ENCODE measurements around the gene ABI3BP. TPM values are rescaled to one million over a fixed set of nuclear protein-coding genes. Genes with fewer than 3 reads are reported as not detected.

Gene ABI3BP, protein sequence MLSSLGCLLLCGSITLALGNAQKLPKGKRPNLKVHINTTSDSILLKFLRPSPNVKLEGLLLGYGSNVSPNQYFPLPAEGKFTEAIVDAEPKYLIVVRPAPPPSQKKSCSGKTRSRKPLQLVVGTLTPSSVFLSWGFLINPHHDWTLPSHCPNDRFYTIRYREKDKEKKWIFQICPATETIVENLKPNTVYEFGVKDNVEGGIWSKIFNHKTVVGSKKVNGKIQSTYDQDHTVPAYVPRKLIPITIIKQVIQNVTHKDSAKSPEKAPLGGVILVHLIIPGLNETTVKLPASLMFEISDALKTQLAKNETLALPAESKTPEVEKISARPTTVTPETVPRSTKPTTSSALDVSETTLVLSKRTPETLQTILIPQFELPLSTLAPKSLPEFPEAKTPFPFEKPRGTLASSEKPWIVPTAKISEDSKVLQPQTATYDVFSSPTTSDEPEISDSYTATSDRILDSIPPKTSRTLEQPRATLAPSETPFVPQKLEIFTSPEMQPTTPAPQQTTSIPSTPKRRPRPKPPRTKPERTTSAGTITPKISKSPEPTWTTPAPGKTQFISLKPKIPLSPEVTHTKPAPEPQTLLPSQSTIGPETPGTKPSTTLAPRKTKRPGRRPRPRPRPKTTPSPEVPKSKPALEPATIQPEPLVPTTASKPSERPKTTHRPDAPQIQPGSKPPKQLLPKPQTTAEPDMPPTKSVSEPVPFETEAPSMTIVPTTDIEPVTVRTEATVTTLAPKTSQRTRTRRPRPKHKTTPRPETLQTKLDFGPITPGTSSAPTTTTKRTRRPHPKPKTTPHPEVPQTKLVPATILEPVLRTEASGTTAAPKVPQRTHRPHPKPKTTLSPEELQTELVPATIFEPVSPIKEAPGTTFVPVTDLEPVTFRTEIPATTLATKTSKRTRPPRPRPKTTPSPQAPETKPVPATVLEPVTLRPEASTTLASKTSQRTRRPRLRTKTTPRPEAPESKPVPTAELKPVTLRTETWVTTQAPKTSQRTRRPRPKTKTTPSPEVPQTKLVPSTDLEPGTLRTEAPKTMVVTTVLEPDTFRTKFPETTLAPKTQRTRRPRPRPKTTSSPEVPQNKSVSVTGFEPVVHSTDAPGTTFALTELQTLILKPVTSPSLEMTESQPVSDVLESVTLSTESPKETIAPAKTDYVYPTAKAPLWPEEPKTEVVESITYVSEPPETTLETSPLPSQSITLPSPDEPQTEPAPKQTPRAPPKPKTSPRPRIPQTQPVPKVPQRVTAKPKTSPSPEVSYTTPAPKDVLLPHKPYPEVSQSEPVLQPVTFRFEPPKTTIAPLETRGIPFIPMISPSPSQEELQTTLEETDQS (N-terminal part only)
- total RNA-seq, result 2.2 to 3.0 TPM (median 2.5 TPM) in 3 replicates

- H3K4me3 Mint-ChIP-seq, result peak within 1 kb of the TSS; percentile 30
- peak within 1 kb of the TSS; percentile 64 for H3K27ac Mint-ChIP-seq
- H3K27me3 Mint-ChIP-seq (ENCODE audit: low read depth), result peaks cover 17% of the 10 kb centered on the region
- peak; percentile 29 to 40 for DNase-seq (ENCODE audit: low spot score in 2 of 2, unreplicated experiment in 2 of 2)
- H3K4me1 Mint-ChIP-seq, result peaks cover 12% of the 10 kb centered on the region
- H3K36me3 Mint-ChIP-seq, result no peaks in the 10 kb centered on the region
- TF ChIP-seq CTCF (IDR thresholded peaks at IDR 0.05; ENCODE audit: unreplicated experiment), result no peak
- no peaks in the 10 kb centered on the region for H3K9me3 Mint-ChIP-seq
Measured at GRCh38 chr3:100993309-100993708, at the start of gene ABI3BP. ABI3BP (minus strand) TSS chr3:100993421; CDS start chr3:100993384, 37 bp downstream.

DNA sequence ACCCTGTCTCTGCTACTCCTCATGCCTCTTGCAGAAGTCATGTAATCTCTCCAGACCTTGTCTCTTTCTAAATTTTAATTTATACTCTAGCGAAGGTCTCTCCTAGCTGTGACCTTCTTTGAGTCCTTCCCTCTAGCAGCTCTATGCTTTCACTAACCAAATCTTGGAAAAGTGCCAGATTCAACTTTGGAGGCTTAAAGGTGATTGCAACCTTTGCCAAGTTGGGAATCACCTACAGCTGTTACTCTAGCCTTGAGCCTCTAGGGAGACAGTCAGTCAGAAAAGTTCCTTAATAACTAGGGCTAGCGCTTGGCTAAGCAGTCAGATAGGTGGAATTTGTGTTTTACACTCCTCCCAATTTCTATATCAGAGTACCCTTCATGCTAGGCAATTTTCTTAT, 46.1 kb upstream of the ABI3BP start:
- H3K27ac Mint-ChIP-seq, result no peak overlapping the region
- H3K4me3 Mint-ChIP-seq, result no peak overlapping the region
- peaks cover 9% of the 10 kb centered on the region for H3K9me3 Mint-ChIP-seq
- peaks cover 18% of the 10 kb centered on the region for H3K4me1 Mint-ChIP-seq
- no peaks in the 10 kb centered on the region for H3K36me3 Mint-ChIP-seq
- H3K27me3 Mint-ChIP-seq (ENCODE audit: low read depth), result no peaks in the 10 kb centered on the region
- DNase-seq (ENCODE audit: low spot score in 2 of 2, unreplicated experiment in 2 of 2), result no peak
- no peak for TF ChIP-seq CTCF (IDR thresholded peaks at IDR 0.05; ENCODE audit: unreplicated experiment)

- no peak for TF ChIP-seq CTCF (IDR thresholded peaks at IDR 0.05; ENCODE audit: unreplicated experiment)
- no peak for DNase-seq (ENCODE audit: low spot score in 2 of 2, unreplicated experiment in 2 of 2)
- no peaks in the 10 kb centered on the region for H3K36me3 Mint-ChIP-seq
- H3K4me3 Mint-ChIP-seq, result no peak overlapping the region
- peaks cover 18% of the 10 kb centered on the region for H3K4me1 Mint-ChIP-seq
- H3K27ac Mint-ChIP-seq, result no peak overlapping the region
- no peaks in the 10 kb centered on the region for H3K27me3 Mint-ChIP-seq (ENCODE audit: low read depth)
- peaks cover 8% of the 10 kb centered on the region for H3K9me3 Mint-ChIP-seq
Measured at GRCh38 chr3:101038880-101039279, 45.7 kb upstream of the ABI3BP start.

- H3K36me3 Mint-ChIP-seq, result no peaks in the 10 kb centered on the region
- H3K4me1 Mint-ChIP-seq, result peaks cover 18% of the 10 kb centered on the region
- no peak overlapping the region for H3K4me3 Mint-ChIP-seq
- no peak overlapping the region for H3K27ac Mint-ChIP-seq
- no peak for TF ChIP-seq CTCF (IDR thresholded peaks at IDR 0.05; ENCODE audit: unreplicated experiment)
- no peaks in the 10 kb centered on the region for H3K27me3 Mint-ChIP-seq (ENCODE audit: low read depth)
- peaks cover 8% of the 10 kb centered on the region for H3K9me3 Mint-ChIP-seq
- DNase-seq (ENCODE audit: low spot score in 2 of 2, unreplicated experiment in 2 of 2), result no peak
Measured at GRCh38 chr3:101038393-101038792, 45.2 kb upstream of the ABI3BP start.

DNA sequence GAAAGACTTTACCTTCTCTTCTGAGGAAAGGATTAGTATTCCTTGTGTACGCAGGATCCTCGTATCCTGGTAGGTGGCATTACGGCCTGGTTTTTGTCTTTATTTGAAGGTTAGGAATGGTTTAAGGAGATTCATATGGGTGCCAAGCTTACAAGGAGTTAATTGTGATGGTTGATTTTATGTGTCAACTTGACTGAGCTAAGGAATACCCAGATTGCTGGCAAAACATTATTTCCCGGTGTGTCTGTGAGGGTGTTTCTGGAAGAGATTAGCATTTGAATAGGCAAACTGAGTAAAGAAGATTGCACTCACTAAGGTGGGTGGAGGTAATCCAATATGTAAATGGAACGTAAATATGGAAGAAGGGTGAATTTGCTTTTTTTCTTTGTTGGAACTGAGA, 44.4 kb upstream of the ABI3BP start:
- Mint-ChIP-seq H3K4me1 (peaks cover 18% of the 10 kb centered on the region), H3K9me3 (peaks cover 5% of the 10 kb centered on the region), H3K27me3 (ENCODE audit: low read depth) (no peaks in the 10 kb centered on the region), H3K27ac (no peak overlapping the region), H3K4me3 (no peak overlapping the region), H3K36me3 (no peaks in the 10 kb centered on the region)
- DNase-seq (ENCODE audit: low spot score in 2 of 2, unreplicated experiment in 2 of 2), result no peak
- no peak for TF ChIP-seq CTCF (IDR thresholded peaks at IDR 0.05; ENCODE audit: unreplicated experiment)

Data from mesothelial cell of epicardium (in vitro differentiated cells).